HG03135 (cell line): ENCODE measurements around the gene CACUL1.
"Not testable (repeated sequence)": the region's sequence is repeated elsewhere in the genome, so short reads cannot be mapped to it uniquely, and the experiment has no call there.

Source experiments
- ATAC-seq: cut with Tn5 transposase; IDR thresholded peaks from one replicate; pipeline ENCODE4 v1.9.1; 2021; ENCODE audit warnings: mild to moderate bottlenecking, moderate library complexity; ENCODE audit not compliant: unreplicated experiment

The CACUL1 gene

GRCh38 chr10:118692872-118693271, 61.9 kb downstream of the CACUL1 start:
- ATAC-seq, result no peak

- ATAC-seq, result no peak
These were observed 65.5 kb downstream of the CACUL1 start for GRCh38 chr10:118689070-118689858.

- no peak for ATAC-seq
These were observed 67.3 kb downstream of the CACUL1 start for GRCh38 chr10:118687472-118687871.

- ATAC-seq, result no peak
These were observed 72.2 kb downstream of the CACUL1 start for GRCh38 chr10:118682533-118682932.

- no peak for ATAC-seq
These were observed 74.6 kb downstream of the CACUL1 start for GRCh38 chr10:118680197-118680596.

- ATAC-seq, result no peak
These were observed 80.4 kb downstream of the CACUL1 start for GRCh38 chr10:118674226-118674919.

- no peak for ATAC-seq
These were observed 81.7 kb downstream of the CACUL1 start for GRCh38 chr10:118672766-118673715.

- no peak for ATAC-seq
These were observed 82.6 kb downstream of the CACUL1 start for GRCh38 chr10:118672153-118672552.

- not testable (repeated sequence) for ATAC-seq
These were observed 83.5 kb downstream of the CACUL1 start for GRCh38 chr10:118671221-118671620.

- no peak for ATAC-seq
These were observed 84.2 kb downstream of the CACUL1 start for GRCh38 chr10:118670472-118671124.

- ATAC-seq, result no peak
These were observed 84.9 kb downstream of the CACUL1 start for GRCh38 chr10:118669835-118670234.

- ATAC-seq, result no peak
These were observed 85.6 kb downstream of the CACUL1 start for GRCh38 chr10:118669020-118669791.

GRCh38 chr10:118668228-118668952, 86.4 kb downstream of the CACUL1 start:
- ATAC-seq, result no peak

- no peak for ATAC-seq
These were observed 87.0 kb downstream of the CACUL1 start for GRCh38 chr10:118667732-118668131.

GRCh38 chr10:118666350-118666749, 88.4 kb downstream of the CACUL1 start:
- no peak for ATAC-seq

- ATAC-seq, result no peak
These were observed 90.4 kb downstream of the CACUL1 start for GRCh38 chr10:118664321-118664720.

GRCh38 chr10:118663176-118663575, 91.6 kb downstream of the CACUL1 start:
- ATAC-seq, result no peak

- no peak for ATAC-seq
These were observed 92.3 kb downstream of the CACUL1 start for GRCh38 chr10:118662228-118663035.
